Caco-2 (cell line): ENCODE results near the gene IPMK. TPM values are rescaled to one million over a fixed set of nuclear protein-coding genes. Genes with fewer than 3 reads are reported as not detected.

Experiments used
- BruUV-seq: library from RNA; stranded (reverse); fragments of 400-500 nt; replicated peaks from 2 replicates; lab custom pipeline; 2021; lab: Mats Ljungman, UMichigan
- CTCF ChIA-PET: fragments of 300-600 bp; sonication (Branson Sonifier 250); formaldehyde crosslinking; loops from one replicate; lab custom pipeline; 2022; ENCODE audit warnings: antibody characterized with exemption; lab: Charles Lee
- POLR2A ChIA-PET: fragments of 300-600 bp; sonication (Branson Sonifier 250); formaldehyde crosslinking; loops from one replicate; lab custom pipeline; 2022; ENCODE audit warnings: antibody characterized with exemption; lab: Charles Lee
- DNase-seq, 2 experiments: peaks; one replicate each; pipeline versions ENCODE4 v3.0.0 to v3.0.0-alpha.2; 2020 to 2022
- H3K27me3 ChIP-seq: replicated peaks from 2 replicates; pipeline ENCODE4 v1.6.0; 2011; ENCODE audit warnings: low read length; ENCODE audit not compliant: control insufficient read depth, insufficient read depth
- H3K36me3 ChIP-seq: 2 replicates; pipeline ENCODE4 v1.5.1; 2011; ENCODE audit warnings: low read length; ENCODE audit not compliant: control insufficient read depth, insufficient read depth
- H3K4me1 ChIP-seq: fragments of 250-450 bp; sonication (Bioruptor Pico); 2 replicates; pipeline ENCODE4 v1.5.1; 2020; ENCODE audit warnings: mild to moderate bottlenecking
- H3K4me3 ChIP-seq: 2 replicates; pipeline ENCODE4 v1.5.1; 2011; ENCODE audit warnings: low read depth, mild to moderate bottlenecking, control low read depth, low read length
- H3K9me3 ChIP-seq: fragments of 250-450 bp; sonication (Bioruptor Pico); 2 replicates; pipeline ENCODE4 v1.5.1; 2020; ENCODE audit warnings: mild to moderate bottlenecking, moderate library complexity
- H3K27ac Mint-ChIP-seq: one replicate; pipeline ENCODE4 v1.8.0; 2022; ENCODE audit warnings: mixed read lengths; ENCODE audit not compliant: unreplicated experiment
- H3K27me3 Mint-ChIP-seq: one replicate; pipeline ENCODE4 v1.8.0; 2022; ENCODE audit warnings: mixed read lengths; ENCODE audit not compliant: insufficient read depth, unreplicated experiment
- H3K36me3 Mint-ChIP-seq: one replicate; pipeline ENCODE4 v1.8.0; 2022; ENCODE audit warnings: mild to moderate bottlenecking, mixed read lengths; ENCODE audit not compliant: insufficient read depth, unreplicated experiment
- H3K4me1 Mint-ChIP-seq: one replicate; pipeline ENCODE4 v1.8.0; 2022; ENCODE audit warnings: low read depth, mixed read lengths; ENCODE audit not compliant: unreplicated experiment
- H3K4me3 Mint-ChIP-seq: one replicate; pipeline ENCODE4 v1.8.0; 2022; ENCODE audit warnings: mild to moderate bottlenecking, moderate library complexity, mixed read lengths; ENCODE audit not compliant: unreplicated experiment
- H3K9me3 Mint-ChIP-seq: one replicate; pipeline ENCODE4 v1.8.0; 2022; ENCODE audit warnings: mixed read lengths; ENCODE audit not compliant: unreplicated experiment
- CTCF ChIP-seq, 2 experiments: fragments of 200-600 bp in 1 of 2; IDR thresholded peaks; 1 replicate in 1 of 2; 2 replicates in 1 of 2; pipeline versions ENCODE4 v1.5.1 to v1.8.0; 2011 to 2022; ENCODE audit warnings: antibody characterized with exemption in 1 of 2, control low read depth in 1 of 2, inconsistent platforms in 1 of 2, low read depth in 1 of 2, low read length in 1 of 2, mild to moderate bottlenecking in 1 of 2, moderate library complexity in 1 of 2; ENCODE audit not compliant: insufficient read depth in 1 of 2, severe bottlenecking in 1 of 2, unreplicated experiment in 1 of 2
- intact Hi-C: fragments of 100-400 bp; cut with micrococcal nuclease; formaldehyde crosslinking; loops from one replicate; pipeline ENCODE4 v1.10.0; 2022; ENCODE audit not compliant: unreplicated experiment
- total RNA-seq: library from RNA; stranded (reverse); gene quantifications from 2 replicates; pipeline ENCODE4 v1.2.3, GENCODE V29; 2022

Gene IPMK
- total RNA-seq, 1 experiment from 2014 or later, result 18.3 TPM

- no peak overlapping the region for H3K4me3 ChIP-seq
- H3K27ac Mint-ChIP-seq, result no peak overlapping the region
- ChIA-PET CTCF (interaction anchor here (2.0 to 5.4 kb wide), 3 partner anchors 24 to 115 kb away, joined by 7 to 84 read pairs (median 16); partner anchors contain the start of genes CISD1 and IPMK), POLR2A (no interaction called here)
- no TSS peak for BruUV-seq
- TF ChIP-seq CTCF (IDR thresholded peaks at IDR 0.05; ENCODE audit: insufficient read depth in 1 of 2, low read depth in 1 of 2, low read length in 1 of 2, severe bottlenecking in 1 of 2, unreplicated experiment in 1 of 2), result no peak
- no peaks in the 10 kb centered on the region for H3K4me1 ChIP-seq
- no peaks in the 10 kb centered on the region for H3K9me3 ChIP-seq
- intact Hi-C loops, result loop anchor here (1.0 kb wide), 1 partner anchor 27 kb away; no protein-coding TSS in a partner anchor
- peak in 1 of 2 experiments; percentile 59 for DNase-seq
- no peaks in the 10 kb centered on the region for H3K36me3 Mint-ChIP-seq
- no peak overlapping the region for H3K4me3 Mint-ChIP-seq
- H3K27me3 ChIP-seq, result no peaks in the 10 kb centered on the region; the same call in 1 of the 2 replicates
- H3K4me1 Mint-ChIP-seq, result peaks cover 6% of the 10 kb centered on the region
- H3K9me3 Mint-ChIP-seq, result no peaks in the 10 kb centered on the region
- H3K36me3 ChIP-seq, result no peaks in the 10 kb centered on the region
- H3K27me3 Mint-ChIP-seq, result peaks cover 5% of the 10 kb centered on the region
Observed at GRCh38 chr10:58175990-58176900, 91.4 kb downstream of the IPMK start.

GRCh38 chr10:58174831-58175230, 92.9 kb downstream of the IPMK start:
- no peak for TF ChIP-seq CTCF (IDR thresholded peaks at IDR 0.05; ENCODE audit: insufficient read depth in 1 of 2, low read depth in 1 of 2, low read length in 1 of 2, severe bottlenecking in 1 of 2, unreplicated experiment in 1 of 2)
- Mint-ChIP-seq H3K27ac (no peak overlapping the region), H3K4me1 (peaks cover 6% of the 10 kb centered on the region), H3K4me3 (no peak overlapping the region), H3K36me3 (no peaks in the 10 kb centered on the region), H3K9me3 (no peaks in the 10 kb centered on the region), H3K27me3 (peaks cover 5% of the 10 kb centered on the region)
- Histone ChIP-seq H3K4me3 (no peak overlapping the region), H3K9me3 (no peaks in the 10 kb centered on the region), H3K27me3 (no peaks in the 10 kb centered on the region; the same call in 1 of the 2 replicates), H3K4me1 (no peaks in the 10 kb centered on the region), H3K36me3 (no peaks in the 10 kb centered on the region)
- CTCF ChIA-PET, result no interaction called here
- no TSS peak for BruUV-seq
- intact Hi-C loops, result no loop called here
- DNase-seq, result no peak
- POLR2A ChIA-PET, result no interaction called here

GRCh38 chr10:58173391-58173790, 94.3 kb downstream of the IPMK start:
- H3K27ac Mint-ChIP-seq, result no peak overlapping the region
- H3K4me1 Mint-ChIP-seq, result peaks cover 3% of the 10 kb centered on the region
- no peaks in the 10 kb centered on the region for H3K9me3 Mint-ChIP-seq
- no peaks in the 10 kb centered on the region; the same call in 1 of the 2 replicates for H3K27me3 ChIP-seq
- H3K36me3 Mint-ChIP-seq, result no peaks in the 10 kb centered on the region
- no peak overlapping the region for H3K4me3 ChIP-seq
- intact Hi-C loops, result no loop called here
- ChIA-PET CTCF (interaction anchor here (0.6 to 1.4 kb wide), 3 partner anchors 95 to 213 kb away, joined by 3 read pairs; partner anchors contain the start of gene CISD1), POLR2A (no interaction called here)
- no peak overlapping the region for H3K4me3 Mint-ChIP-seq
- BruUV-seq, result no TSS peak
- no peaks in the 10 kb centered on the region for H3K4me1 ChIP-seq
- H3K9me3 ChIP-seq, result no peaks in the 10 kb centered on the region
- no peaks in the 10 kb centered on the region for H3K36me3 ChIP-seq
- DNase-seq, result no peak
- peaks cover 5% of the 10 kb centered on the region for H3K27me3 Mint-ChIP-seq
- TF ChIP-seq CTCF (IDR thresholded peaks at IDR 0.05; ENCODE audit: insufficient read depth in 1 of 2, low read depth in 1 of 2, low read length in 1 of 2, severe bottlenecking in 1 of 2, unreplicated experiment in 1 of 2), result no peak
